ENCODE measurements around the gene TIMP2.

GRCh38 chr17:78868391-78868790 lies 56.8 kb downstream of the TIMP2 start:
- no peak for TF ChIP-seq CTCF (IDR thresholded peaks at IDR 0.05)
- TF ChIP-seq POLR2A (IDR thresholded peaks at IDR 0.05) = no peak
- TF ChIP-seq EP300 (IDR thresholded peaks at IDR 0.05) = no peak
- TF ChIP-seq POLR2AphosphoS5 (IDR thresholded peaks at IDR 0.05) = no peak

All from gastroesophageal sphincter (tissue), 3 donors.